ACC112 (cell line): ENCODE results near the gene USP17L28.
"Not testable (repeated sequence)": the region's sequence is repeated elsewhere in the genome, so short reads cannot be mapped to it uniquely, and the experiment has no call there.

Experiments used
- H2AFZ ChIP-seq: fragments of 200-600 bp; sonication (generic); one replicate; pipeline ENCODE4 v1.6.0; 2017; ENCODE audit warnings: antibody characterized with exemption, low read length; ENCODE audit not compliant: unreplicated experiment
- H3K27ac ChIP-seq: fragments of 200-600 bp; sonication (generic); 2 replicates; pipeline ENCODE4 v1.5.1; 2014; ENCODE audit warnings: low read depth, mild to moderate bottlenecking, antibody characterized with exemption, low read length, moderate library complexity
- H3K27me3 ChIP-seq: fragments of 200-600 bp; sonication (generic); 2 replicates; pipeline ENCODE4 v1.6.1; 2014; ENCODE audit warnings: mild to moderate bottlenecking, antibody characterized with exemption, low read length, moderate library complexity, mixed read lengths; ENCODE audit not compliant: insufficient read depth
- H3K36me3 ChIP-seq: fragments of 200-600 bp; sonication (generic); 2 replicates; pipeline ENCODE4 v1.6.1; 2016; ENCODE audit warnings: mild to moderate bottlenecking, antibody characterized with exemption, low read length, moderate library complexity, mixed read lengths; ENCODE audit not compliant: insufficient read depth
- H3K4me1 ChIP-seq: fragments of 200-600 bp; sonication (generic); one replicate; pipeline ENCODE4 v1.6.1; 2016; ENCODE audit warnings: low read length, mixed read lengths; ENCODE audit not compliant: insufficient read depth, unreplicated experiment, control insufficient read depth
- H3K4me3 ChIP-seq: fragments of 200-600 bp; sonication (generic); 2 replicates; pipeline ENCODE4 v1.5.1; 2014; ENCODE audit warnings: mild to moderate bottlenecking, low read depth, low read length
- H3K79me2 ChIP-seq: fragments of 200-600 bp; sonication (generic); one replicate; pipeline ENCODE4 v1.6.0; 2016; ENCODE audit warnings: low read length; ENCODE audit not compliant: control insufficient read depth, unreplicated experiment, insufficient read depth

USP17L28 gene

DNA sequence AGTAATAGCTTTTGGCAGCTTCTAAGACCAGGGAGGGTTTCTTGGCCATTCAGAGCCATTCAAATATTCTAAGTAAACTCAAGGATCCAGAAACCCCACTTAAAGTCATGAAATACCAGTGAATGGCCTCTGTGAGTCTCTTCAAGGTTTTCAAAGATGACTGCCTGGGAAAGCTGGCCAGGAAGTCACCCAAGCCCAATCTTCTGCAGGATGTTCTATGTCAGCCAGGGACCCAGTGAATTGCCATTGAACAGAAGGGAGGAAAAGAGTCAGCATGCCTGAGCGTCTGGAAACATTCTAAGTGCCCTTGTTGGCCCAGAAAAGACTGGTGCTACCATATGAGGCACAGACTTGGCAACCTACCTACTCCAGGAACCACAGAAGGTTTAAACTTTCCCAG is 31.2 kb downstream of the USP17L28 start:
- H2AFZ ChIP-seq, H3K36me3 ChIP-seq, H3K4me1 ChIP-seq, H3K27me3 ChIP-seq, H3K4me3 ChIP-seq, H3K79me2 ChIP-seq, H3K27ac ChIP-seq: not testable (repeated sequence)

DNA sequence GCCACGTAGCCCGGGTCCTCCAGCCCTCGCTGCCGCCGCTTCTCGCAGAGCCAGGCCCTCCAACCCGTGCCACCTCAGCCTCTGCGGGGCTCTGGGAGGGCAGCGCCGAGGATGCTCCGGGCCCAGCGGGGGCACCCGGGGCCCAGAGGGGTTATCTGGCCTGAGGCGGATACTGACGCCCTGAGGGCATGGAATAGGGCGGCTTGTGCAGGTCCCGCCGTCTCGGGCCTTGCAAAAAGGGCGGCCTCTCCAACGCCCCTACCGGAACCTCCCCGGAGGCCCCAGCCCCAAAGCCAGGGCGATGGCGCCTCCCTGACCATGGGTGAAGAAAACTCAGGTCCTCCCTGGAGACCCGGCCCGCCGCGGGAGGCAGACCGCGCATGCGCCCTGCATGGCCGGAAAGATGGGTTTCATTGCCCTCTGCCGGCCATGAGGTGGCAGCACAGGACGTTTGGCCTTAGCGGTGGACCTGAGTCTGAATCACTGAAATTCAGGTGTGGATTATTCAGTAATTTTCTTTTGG is 32.4 kb downstream of the USP17L28 start:
- not testable (repeated sequence) for H3K27me3 ChIP-seq, H3K79me2 ChIP-seq, H2AFZ ChIP-seq, H3K36me3 ChIP-seq, H3K27ac ChIP-seq, H3K4me1 ChIP-seq, H3K4me3 ChIP-seq

DNA sequence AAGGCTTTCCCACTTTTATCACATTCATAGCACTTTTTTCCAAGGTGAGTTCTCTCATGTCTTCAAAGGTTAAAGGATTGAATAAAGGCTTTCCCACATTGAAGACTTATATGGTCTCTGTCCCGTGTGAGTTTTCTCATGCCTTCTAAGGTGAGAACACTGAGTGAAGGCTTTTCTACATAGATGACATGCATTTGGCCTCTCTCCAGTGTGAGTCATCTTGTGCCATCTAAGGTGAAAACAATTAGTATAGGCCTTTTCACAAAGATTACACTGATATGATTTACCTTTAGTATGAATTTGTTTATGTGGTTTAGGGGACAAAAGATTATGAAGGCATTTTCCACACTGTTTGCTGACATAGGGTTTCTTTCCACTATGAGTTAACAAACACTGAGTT is 35.4 kb downstream of the USP17L28 start:
- H3K27ac ChIP-seq = no peak overlapping the region
- no peaks in the 10 kb centered on the region for H3K27me3 ChIP-seq
- H3K4me1 ChIP-seq = no peaks in the 10 kb centered on the region
- no peaks in the 10 kb centered on the region for H3K36me3 ChIP-seq
- no peak overlapping the region for H3K4me3 ChIP-seq
- H3K79me2 ChIP-seq = no peaks in the 10 kb centered on the region
- no peak overlapping the region for H2AFZ ChIP-seq

GRCh38 chr4:9389001-9389400 is 40.3 kb downstream of the USP17L28 start:
- not testable (repeated sequence) for H3K4me1 ChIP-seq, H2AFZ ChIP-seq, H3K27ac ChIP-seq, H3K4me3 ChIP-seq, H3K79me2 ChIP-seq, H3K27me3 ChIP-seq, H3K36me3 ChIP-seq
